ENCODE results near the gene TENT5A.

- no peak for TF ChIP-seq CTCF (IDR thresholded peaks at IDR 0.05)
- no peak for TF ChIP-seq EP300 (IDR thresholded peaks at IDR 0.05)
Measured at GRCh38 chr6:81771097-81771496, 18.6 kb upstream of the TENT5A start.

Measured in suprapubic skin (tissue), 3 donors.